H1 (cell line): ENCODE results near the gene EFCAB8. TPM values are rescaled to one million over a fixed set of nuclear protein-coding genes. Genes with fewer than 3 reads are reported as not detected.
"Not testable (repeated sequence)": the region's sequence is repeated elsewhere in the genome, so short reads cannot be mapped to it uniquely, and the experiment has no call there.

Experiments used
- CTCF ChIA-PET: fragments of 300-600 bp; sonication (Branson Sonifier 250); formaldehyde crosslinking; loops from one replicate; lab custom pipeline; 2021; ENCODE audit not compliant: partially characterized antibody; lab: Charles Lee
- POLR2A ChIA-PET: fragments of 300-600 bp; sonication (Branson Sonifier 250); formaldehyde crosslinking; loops from one replicate; lab custom pipeline; 2021; ENCODE audit warnings: inconsistent platforms; ENCODE audit not compliant: partially characterized antibody; lab: Charles Lee
- DNase-seq, 2 experiments: peaks; one replicate each; pipeline versions ENCODE4 v3.0.0 to v3.0.0-alpha.2; 2010 to 2022; ENCODE audit warnings: low spot score in 2 of 2, low read depth in 1 of 2, mixed read lengths in 1 of 2
- FAIRE-seq: peaks from 2 replicates; lab custom pipeline; 2011; peaks lifted over from hg19 to GRCh38; lab: Jason Lieb, UNC
- H2AFZ ChIP-seq: 2 replicates; pipeline ENCODE4 v1.8.1; 2012; ENCODE audit warnings: low read length, inconsistent platforms
- H2AK5ac ChIP-seq: 2 replicates; pipeline ENCODE4 v1.6.1; 2013; ENCODE audit warnings: low read depth, low read length
- H2BK120ac ChIP-seq: replicated peaks from 2 replicates; pipeline ENCODE3; 2013; ENCODE audit warnings: low read depth, low read length, inconsistent platforms
- H2BK12ac ChIP-seq: 2 replicates; pipeline ENCODE4 v1.6.1; 2013; ENCODE audit warnings: low read depth, low read length
- H2BK15ac ChIP-seq: 2 replicates; pipeline ENCODE4 v1.6.1; 2013; ENCODE audit warnings: low read length
- H2BK20ac ChIP-seq: 2 replicates; pipeline ENCODE4 v1.6.1; 2013; ENCODE audit warnings: low read length
- H2BK5ac ChIP-seq: 2 replicates; pipeline ENCODE4 v1.6.1; 2013; ENCODE audit warnings: low read depth, low read length
- H3K14ac ChIP-seq: 2 replicates; pipeline ENCODE4 v1.6.1; 2013; ENCODE audit warnings: inconsistent platforms; ENCODE audit not compliant: insufficient read length
- H3K18ac ChIP-seq: 2 replicates; pipeline ENCODE4 v1.6.1; 2013; ENCODE audit warnings: low read length; ENCODE audit errors: extremely low read depth
- H3K23ac ChIP-seq: 2 replicates; pipeline ENCODE4 v1.6.1; 2013; ENCODE audit warnings: inconsistent platforms; ENCODE audit not compliant: insufficient read length
- H3K23me2 ChIP-seq: 2 replicates; pipeline ENCODE4 v1.6.1; 2013; ENCODE audit warnings: low read depth, low read length
- H3K27ac ChIP-seq: 2 replicates; pipeline ENCODE4 v1.6.1; 2011; ENCODE audit warnings: low read depth, low read length, inconsistent platforms
- H3K27me3 ChIP-seq, 4 experiments: replicated peaks in 1 of 4; 1 replicate in 1 of 4; 2 replicates in 3 of 4; pipeline versions ENCODE4 v1.6.1 to v1.8.1; 2011 to 2013; ENCODE audit warnings: low read length in 3 of 4, mild to moderate bottlenecking in 3 of 4, inconsistent platforms in 2 of 4, mixed read lengths in 2 of 4, moderate library complexity in 1 of 4; ENCODE audit not compliant: control insufficient read depth in 3 of 4, insufficient read depth in 3 of 4; ENCODE audit errors: extremely low read depth in 1 of 4
- H3K36me3 ChIP-seq, 4 experiments: 2 replicates each; pipeline versions ENCODE4 v1.6.1 to v1.8.1; 2011 to 2013; ENCODE audit warnings: mild to moderate bottlenecking in 4 of 4, low read length in 3 of 4, moderate library complexity in 2 of 4, control low read depth in 1 of 4, inconsistent platforms in 1 of 4; ENCODE audit not compliant: insufficient read depth in 4 of 4, control insufficient read depth in 2 of 4
- H3K4ac ChIP-seq: replicated peaks from 2 replicates; pipeline ENCODE3; 2013; ENCODE audit warnings: low read length, low read depth, mixed read lengths, inconsistent platforms; ENCODE audit not compliant: insufficient read length
- H3K4me1 ChIP-seq, 4 experiments: replicated peaks in 1 of 4; 1 replicate in 1 of 4; 2 replicates in 3 of 4; pipeline versions ENCODE4 v1.6.1 to v1.8.1; 2011 to 2013; ENCODE audit warnings: low read length in 3 of 4, inconsistent platforms in 2 of 4, mixed read lengths in 1 of 4; ENCODE audit not compliant: insufficient read depth in 4 of 4, control insufficient read depth in 3 of 4
- H3K4me2 ChIP-seq, 2 experiments: 2 replicates each; pipeline versions ENCODE4 v1.6.1 to v1.8.1; 2011 to 2013; ENCODE audit warnings: low read depth in 2 of 2, low read length in 2 of 2, control low read depth in 1 of 2, inconsistent platforms in 1 of 2, mild to moderate bottlenecking in 1 of 2; ENCODE audit not compliant: insufficient read depth in 1 of 2
- H3K4me3 ChIP-seq, 4 experiments: fragments of 200-600, 300-600 bp in 1 of 4; sonication (generic), shearing (Covaris generic), sonication (Bioruptor Twin) in 1 of 4; 2 replicates each; pipeline versions ENCODE4 v1.5.1 to v1.8.1; 2011 to 2016; ENCODE audit warnings: low read length in 4 of 4, low read depth in 3 of 4, control low read depth in 2 of 4, inconsistent platforms in 2 of 4, mild to moderate bottlenecking in 2 of 4, mixed read lengths in 1 of 4, moderate library complexity in 1 of 4; ENCODE audit not compliant: insufficient read depth in 2 of 4; ENCODE audit errors: extremely low read depth in 1 of 4
- H3K56ac ChIP-seq: replicated peaks from 2 replicates; pipeline ENCODE3; 2013; ENCODE audit warnings: low read depth, mild to moderate bottlenecking, mixed read lengths, low read length, inconsistent platforms; ENCODE audit not compliant: insufficient read length
- H3K79me1 ChIP-seq: 2 replicates; pipeline ENCODE4 v1.6.1; 2013; ENCODE audit warnings: low read depth, low read length, control low read depth
- H3K79me2 ChIP-seq, 2 experiments: 2 replicates each; pipeline versions ENCODE4 v1.6.1 to v1.8.1; 2012 to 2013; ENCODE audit warnings: low read length in 2 of 2, mild to moderate bottlenecking in 2 of 2, inconsistent platforms in 1 of 2; ENCODE audit not compliant: insufficient read depth in 2 of 2, control insufficient read depth in 1 of 2
- H3K9ac ChIP-seq, 4 experiments: replicated peaks in 1 of 4; 1 replicate in 1 of 4; 2 replicates in 3 of 4; pipeline versions ENCODE4 v1.6.1 to v1.8.1; 2011 to 2013; ENCODE audit warnings: low read depth in 3 of 4, low read length in 3 of 4, control low read depth in 2 of 4, mild to moderate bottlenecking in 2 of 4, moderate library complexity in 2 of 4, inconsistent platforms in 1 of 4; ENCODE audit errors: extremely low read depth in 1 of 4
- H3K9me3 ChIP-seq, 2 experiments: 2 replicates each; pipeline versions ENCODE4 v1.6.1 to v1.8.1; 2012 to 2013; ENCODE audit warnings: mild to moderate bottlenecking in 2 of 2, moderate library complexity in 2 of 2, control low read depth in 1 of 2, inconsistent platforms in 1 of 2, low read depth in 1 of 2, low read length in 1 of 2, mixed read lengths in 1 of 2; ENCODE audit not compliant: insufficient read depth in 2 of 2
- H4K20me1 ChIP-seq, 2 experiments: replicated peaks in 1 of 2; 2 replicates each; pipeline versions ENCODE3 to v1.8.1; 2011 to 2013; ENCODE audit warnings: inconsistent platforms in 2 of 2, low read length in 2 of 2, mild to moderate bottlenecking in 1 of 2; ENCODE audit not compliant: insufficient read depth in 2 of 2, control insufficient read depth in 1 of 2
- H4K5ac ChIP-seq: 2 replicates; pipeline ENCODE4 v1.6.1; 2013; ENCODE audit warnings: low read length, low read depth, mixed read lengths, inconsistent platforms; ENCODE audit not compliant: insufficient read length
- H4K8ac ChIP-seq: 2 replicates; pipeline ENCODE4 v1.8.0; 2013; ENCODE audit warnings: mild to moderate bottlenecking, moderate library complexity, low read length, inconsistent platforms; ENCODE audit not compliant: insufficient read depth; ENCODE audit errors: extremely low read depth
- H4K91ac ChIP-seq: replicated peaks from 2 replicates; pipeline ENCODE3; 2013; ENCODE audit warnings: low read length, mixed read lengths, inconsistent platforms; ENCODE audit not compliant: insufficient read length
- WGBS, 2 experiments: shearing (Covaris generic) in 1 of 2; methylation state at CpG; one replicate each; pipeline versions ENCODE4 v1.1.6 to v1.1.7; 2013 to 2015; ENCODE audit warnings: low lambda C conversion rate in 2 of 2, mixed read lengths in 2 of 2, inconsistent platforms in 1 of 2, low coverage in 1 of 2, missing lambda C conversion rate in 1 of 2; ENCODE audit not compliant: insufficient replicate concordance in 2 of 2, insufficient coverage in 1 of 2, insufficient read length in 1 of 2; ENCODE audit errors: extremely low coverage in 1 of 2, missing lambda C conversion rate in 1 of 2; 5-methylcytosine and 5-hydroxymethylcytosine counted together
- polyA plus RNA-seq, 7 experiments: library from polyadenylated mRNA; depleted of rRNA in 3 of 7; stranded (reverse) in 5 of 7; unstranded in 2 of 7; fragments of >200 nt in 5 of 7; fragments of 200-250 nt in 2 of 7; gene quantifications; 1 replicate in 5 of 7; 2 replicates in 1 of 7; 4 replicates in 1 of 7; pipeline versions ENCODE4 v1.2.1 to v1.2.3, GENCODE V29; 2011 to 2013; ENCODE audit warnings: missing spikeins in 2 of 7, mixed read lengths in 2 of 7
- total RNA-seq: library from RNA; stranded (reverse); fragmentation: NEBNext Ultra II Directional; extraction: Animal tissue kit (Norgen Biotek cat#: 25700); gene quantifications from 2 replicates; pipeline ENCODE4 v1.2.1, GENCODE V29; 2021

EFCAB8 gene
- total and polyA plus RNA-seq, 2 of the 8 experiments (the other 6 are each of a cell fraction or from before 2014, with no cell fraction given): 0.06 to 0.20 TPM

GRCh38 chr20:32975121-32975520 lies 116.4 kb downstream of the EFCAB8 start:
- 95% methylated on average over 4 of the region's 4 CpGs; no CpG with 5 or more reads in 1 of the 2 experiments for WGBS, 2 experiments
- H4K8ac ChIP-seq, H2AK5ac ChIP-seq, H3K56ac ChIP-seq, POLR2A ChIA-PET, H3K79me1 ChIP-seq, H4K5ac ChIP-seq, H3K23me2 ChIP-seq, H4K20me1 ChIP-seq, H3K79me2 ChIP-seq, DNase-seq, H3K14ac ChIP-seq, H2BK15ac ChIP-seq, FAIRE-seq, H3K27me3 ChIP-seq, H3K27ac ChIP-seq, H3K23ac ChIP-seq, H3K9ac ChIP-seq, H3K18ac ChIP-seq, H3K36me3 ChIP-seq, H4K91ac ChIP-seq, H3K4ac ChIP-seq, H3K4me3 ChIP-seq: not testable (repeated sequence)
- Histone ChIP-seq H2BK20ac (0 out of 2 replicates have a peak overlapping the region, but pooled peaks have one; percentile 75), H2BK120ac (peak overlapping the region; percentile 9), H2BK12ac (0 out of 2 replicates have a peak overlapping the region, but pooled peaks have one; percentile 13), H3K4me1 (peaks cover 10 to 25% (median 16%) of the 10 kb centered on the region in 4 experiments), H3K4me2 (peak overlapping the region in 1 of 2 experiments; percentile 19; a peak in 1 of 4 replicates), H2BK5ac (peak overlapping the region; percentile 13; the same call in 1 of the 2 replicates), H2AFZ (peak overlapping the region; percentile 13; the same call in 1 of the 2 replicates), H3K9me3 (peaks cover 4 to 16% of the 10 kb centered on the region in 2 experiments; a peak in 3 of 4 replicates)
- CTCF ChIA-PET: interaction anchor here (0.9 to 5.4 kb wide), 5 partner anchors 9 to 34 kb away, joined by 3 to 33 read pairs (median 4); no protein-coding TSS in a partner anchor
